Stomach (tissue), 9 donors: ENCODE results near the gene BCAS3. TPM values are rescaled to one million over a fixed set of nuclear protein-coding genes. Genes with fewer than 3 reads are reported as not detected.

ENCODE experiments used
- DNase-seq, 2 donors: peaks; one replicate each; pipeline versions ENCODE4 v3.0.0 to v3.0.0-alpha.2; 2013 to 2019
- H3K27ac ChIP-seq, 5 donors: fragments of 200-600 bp in 4 of 5; sonication (generic) in 4 of 5; one replicate each; pipeline ENCODE4 v1.5.1; 2013 to 2019; ENCODE audit warnings: mild to moderate bottlenecking in 1 of 5, moderate library complexity in 1 of 5
- H3K27me3 ChIP-seq, 3 donors: fragments of 200-600 bp; sonication (generic); one replicate each; pipeline ENCODE4 v1.5.1; 2017 to 2019; ENCODE audit warnings: mixed run types in 1 of 3
- H3K36me3 ChIP-seq, 4 donors: fragments of 200-600 bp; sonication (generic); 1 replicate in 3 of 4; 2 replicates in 1 of 4; pipeline ENCODE4 v1.5.1; 2016 to 2019
- H3K4me1 ChIP-seq, 4 donors: fragments of 200-600 bp; sonication (generic); one replicate each; pipeline ENCODE4 v1.5.1; 2016 to 2019
- H3K4me3 ChIP-seq, 4 donors: fragments of 200-600 bp; sonication (generic) in 3 of 4; one replicate each; pipeline ENCODE4 v1.5.1; 2016 to 2019; ENCODE audit warnings: mild to moderate bottlenecking in 1 of 4
- H3K9me3 ChIP-seq, 4 donors: fragments of 200-600 bp; sonication (generic); one replicate each; pipeline ENCODE4 v1.5.1; 2016 to 2019
- CTCF ChIP-seq, 7 experiments: fragments of 450-650 bp in 4 of 7; fragments of 200-600 bp in 3 of 7; sonication (generic) in 3 of 7; IDR thresholded peaks; one replicate each; pipeline ENCODE4 v1.5.1; 2016 to 2019; ENCODE audit warnings: antibody characterized with exemption in 7 of 7, control low read depth in 2 of 7, mild to moderate bottlenecking in 1 of 7
- EP300 ChIP-seq: sonication (generic); formaldehyde crosslinking; IDR thresholded peaks from one replicate; pipeline ENCODE4 v1.6.1; 2017; ENCODE audit warnings: antibody characterized with exemption
- POLR2A ChIP-seq, 4 donors: fragments of 450-650 bp; IDR thresholded peaks; one replicate each; pipeline ENCODE4 v1.6.1; 2016; ENCODE audit warnings: antibody characterized with exemption in 4 of 4, control low read depth in 2 of 4, mild to moderate bottlenecking in 1 of 4, moderate library complexity in 1 of 4
- POLR2AphosphoS5 ChIP-seq, 3 donors: sonication (generic); formaldehyde crosslinking; IDR thresholded peaks; one replicate each; pipeline ENCODE4 v1.6.1; 2016; ENCODE audit warnings: antibody characterized with exemption in 3 of 3
- WGBS, 5 donors: extraction: QIAGEN DNeasy Blood & Tissue Kit in 3 of 5; methylation state at CpG; one replicate each; pipeline versions ENCODE4 v1.1.5 to v1.1.7; 2013 to 2018; 5-methylcytosine and 5-hydroxymethylcytosine counted together
- intact Hi-C: fragments of 100-400 bp; cut with DNase I; formaldehyde crosslinking; loops from one replicate; pipeline ENCODE4 v1.15.1; 2023; ENCODE audit warnings: low total_unique reads
- polyA plus RNA-seq, 3 donors: library from polyadenylated mRNA; stranded (reverse); fragments of 200-250 nt; gene quantifications; one replicate each; pipeline ENCODE4 v1.2.3, GENCODE V29; 2013
- total RNA-seq, 5 donors: library from RNA; depleted of rRNA; stranded (reverse); fragments of >200 nt; gene quantifications; one replicate each; pipeline versions ENCODE4 v1.1.0 to v1.2.3, GENCODE V29; 2014 to 2016
- donor health status: healthy with polysubstance abuse.
- donor health status: Bipolar disorder and iron deficiency.
- donor health status: healthy.

Gene BCAS3
- total and polyA plus RNA-seq, 8 donors = 4.9 to 150 (median 25.3) TPM

GRCh38 chr17:61075988-61076387, 398.3 kb downstream of the BCAS3 start:
- no peak for DNase-seq
- 84 to 97% (median 87%) methylated on average over 1 of the region's 1 CpG for WGBS, 5 donors
- intact Hi-C loops = no loop called here
- TF ChIP-seq POLR2A (IDR thresholded peaks at IDR 0.05) (no peak), POLR2AphosphoS5 (IDR thresholded peaks at IDR 0.05) (no peak), EP300 (no peak), CTCF (IDR thresholded peaks at IDR 0.05) (no peak)
- no peaks in the 10 kb centered on the region for H3K9me3 ChIP-seq
- H3K4me3 ChIP-seq = no peak overlapping the region
- H3K27me3 ChIP-seq = no peaks in the 10 kb centered on the region
- peak overlapping the region in 1 of 5 donors; percentile 17 for H3K27ac ChIP-seq
- peaks cover 0 to 13% (median 8%) of the 10 kb centered on the region in 4 donors for H3K36me3 ChIP-seq
- no peaks in the 10 kb centered on the region for H3K4me1 ChIP-seq

GRCh38 chr17:61076621-61077031, 399.0 kb downstream of the BCAS3 start:
- no peaks in the 10 kb centered on the region for H3K9me3 ChIP-seq
- DNase-seq = peak in 1 of 2 donors; percentile 10
- intact Hi-C loops = no loop called here
- peak overlapping the region in 1 of 5 donors; percentile 17 for H3K27ac ChIP-seq
- TF ChIP-seq POLR2AphosphoS5 (IDR thresholded peaks at IDR 0.05) (no peak), CTCF (IDR thresholded peaks at IDR 0.05) (no peak), POLR2A (IDR thresholded peaks at IDR 0.05) (no peak), EP300 (no peak)
- no peaks in the 10 kb centered on the region for H3K4me1 ChIP-seq
- H3K4me3 ChIP-seq = no peak overlapping the region
- no peaks in the 10 kb centered on the region for H3K27me3 ChIP-seq
- whole genome bisulfite sequencing, 5 donors = 69 to 82% (median 76%) methylated on average over 3 of the region's 3 CpGs
- H3K36me3 ChIP-seq = peaks cover 0 to 13% (median 8%) of the 10 kb centered on the region in 4 donors

- no peak for TF ChIP-seq POLR2A (IDR thresholded peaks at IDR 0.05)
- TF ChIP-seq POLR2AphosphoS5 (IDR thresholded peaks at IDR 0.05) = no peak
- TF ChIP-seq EP300 = no peak
- no peak for TF ChIP-seq CTCF (IDR thresholded peaks at IDR 0.05)
- Histone ChIP-seq H3K27ac (no peak overlapping the region), H3K27me3 (no peaks in the 10 kb centered on the region), H3K4me1 (no peaks in the 10 kb centered on the region), H3K9me3 (no peaks in the 10 kb centered on the region), H3K4me3 (no peak overlapping the region), H3K36me3 (peaks cover 0 to 6% (median 4%) of the 10 kb centered on the region in 4 donors)
- intact Hi-C loops = no loop called here
- DNase-seq = no peak
- 76 to 81% (median 81%) methylated on average over 3 of the region's 3 CpGs for WGBS, 5 donors
These were observed 404.3 kb downstream of the BCAS3 start for GRCh38 chr17:61081959-61082358.

GRCh38 chr17:61084260-61084659, 406.6 kb downstream of the BCAS3 start:
- TF ChIP-seq POLR2A (IDR thresholded peaks at IDR 0.05) = no peak
- no peak for TF ChIP-seq CTCF (IDR thresholded peaks at IDR 0.05)
- TF ChIP-seq EP300 = no peak
- intact Hi-C loops = no loop called here
- no peak for DNase-seq
- Histone ChIP-seq H3K9me3 (no peaks in the 10 kb centered on the region), H3K27me3 (no peaks in the 10 kb centered on the region), H3K27ac (no peak overlapping the region), H3K4me1 (no peaks in the 10 kb centered on the region), H3K4me3 (no peak overlapping the region), H3K36me3 (peaks cover 0 to 5% (median 1%) of the 10 kb centered on the region in 4 donors)
- WGBS, 5 donors = 93 to 97% (median 97%) methylated on average over 5 of the region's 5 CpGs
